NOMO-1 (cell line): Measurements from ENCODE around the gene NVL.
A peak's percentile ranks its signal among the peaks of the same experiment; 100 is the strongest.
"Not testable (repeated sequence)": the region's sequence is repeated elsewhere in the genome, so short reads cannot be mapped to it uniquely, and the experiment has no call there.

Source experiments
- DNase-seq, 2 experiments: peaks; one replicate each; lab custom pipeline; 2025; ENCODE audit not compliant: unreplicated experiment in 2 of 2; lab: John Stamatoyannopoulos, UW

Gene NVL

DNA sequence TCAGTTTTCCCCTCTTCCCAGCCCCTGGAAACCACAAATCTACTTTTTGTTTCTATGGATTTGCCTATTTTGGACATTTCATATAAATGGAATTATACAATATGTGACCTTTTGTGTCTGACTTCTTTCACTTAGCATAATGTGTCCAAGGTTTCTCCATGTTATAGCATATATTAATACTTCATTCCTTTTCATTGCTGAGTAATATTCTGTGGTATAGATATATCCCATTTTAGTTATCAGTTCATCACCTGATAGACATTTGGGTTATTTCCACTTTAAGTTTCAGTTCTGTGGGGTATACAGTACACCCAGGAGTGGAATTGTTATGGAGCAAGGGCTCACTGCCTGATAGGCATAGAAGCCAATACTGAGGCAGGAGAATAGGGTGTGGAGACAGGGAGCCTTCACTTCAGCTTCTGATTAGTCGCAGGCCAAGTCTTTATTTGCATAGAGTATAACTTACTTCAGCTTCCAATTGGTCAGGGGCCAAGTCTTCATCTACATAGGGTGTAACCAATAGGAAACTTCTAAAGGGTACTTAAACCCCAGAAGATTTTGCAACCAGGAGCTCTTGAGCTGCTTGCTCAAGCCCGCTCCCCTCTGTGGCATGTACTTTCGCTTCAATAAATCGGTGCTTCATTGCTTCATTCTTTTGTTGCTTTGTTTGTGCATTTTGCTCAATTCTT lies 8.3 kb upstream of the NVL start:
- DNase-seq: peak; percentile 20 to 22

DNA sequence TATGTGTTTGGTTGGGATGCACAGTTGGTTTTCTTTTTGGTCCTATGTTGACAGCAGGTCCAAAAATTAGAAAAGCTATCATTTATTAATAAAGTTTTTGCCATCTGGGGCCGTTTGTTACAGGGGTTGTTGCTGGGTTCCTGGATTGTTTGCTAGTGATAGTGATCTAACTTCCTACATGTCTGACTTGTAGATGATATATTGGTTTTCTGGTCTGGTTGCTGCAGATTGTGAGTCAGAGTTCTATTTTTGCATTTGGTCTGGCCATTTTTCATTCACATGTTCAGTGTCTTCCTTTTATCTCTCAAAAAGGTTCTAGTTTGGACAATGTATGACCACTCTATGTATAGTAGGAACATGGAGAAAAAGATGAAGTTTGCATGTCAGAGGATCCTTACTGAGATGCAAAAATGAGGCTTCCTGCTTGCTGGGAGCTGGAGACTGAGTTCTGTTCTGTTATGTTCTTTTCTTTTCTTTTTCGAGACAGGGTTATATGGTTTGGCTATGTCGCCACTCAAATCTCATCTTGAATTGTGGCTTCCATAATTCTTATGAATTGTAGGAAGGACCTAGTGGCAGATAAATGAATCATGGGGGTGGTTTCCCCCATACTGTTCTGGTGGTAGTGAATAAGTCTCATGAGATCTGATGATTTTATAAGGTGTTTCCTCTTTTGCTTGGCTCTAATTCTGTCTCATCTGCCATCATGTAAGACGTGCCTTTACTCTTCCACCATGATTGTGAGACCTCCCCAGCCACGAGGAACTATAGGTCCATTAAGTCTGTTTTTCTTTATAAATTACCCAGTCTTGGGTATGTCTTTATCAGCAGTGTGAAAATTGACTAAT lies 4.2 kb upstream of the NVL start:
- peak; percentile 89 to 92 for DNase-seq

DNA sequence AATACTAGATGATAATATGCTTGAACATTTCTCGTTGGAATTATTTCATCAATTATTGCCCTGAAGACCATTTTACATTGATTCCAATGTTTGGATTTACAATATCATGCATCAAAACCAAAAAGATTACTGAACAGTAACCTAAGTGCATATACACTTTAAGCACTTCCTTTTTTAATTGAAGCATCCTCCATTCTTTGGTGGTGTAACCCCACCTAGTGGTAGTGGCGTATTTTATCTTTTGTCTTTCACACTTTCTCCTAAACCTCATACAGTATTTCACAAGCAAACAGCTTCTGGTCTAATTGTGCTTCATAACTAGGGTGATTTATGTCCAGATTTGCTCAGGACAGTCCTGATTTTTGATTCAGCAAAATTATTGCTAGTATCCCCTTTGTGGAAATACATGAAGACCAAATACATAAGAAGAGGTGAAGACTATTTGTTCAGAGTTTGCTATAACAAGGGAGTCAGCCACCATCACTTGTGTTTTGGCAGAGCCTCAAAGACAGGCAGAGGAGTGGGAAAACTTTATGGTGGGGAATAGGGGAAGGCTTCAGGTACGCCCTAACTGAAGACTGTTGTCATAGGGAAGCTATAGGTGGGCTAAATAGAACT lies 3.4 kb upstream of the NVL start:
- DNase-seq: peak; percentile 75 to 92

- DNase-seq: no peak
Observed at GRCh38 chr1:224331824-224332223, 1.9 kb upstream of the NVL start.

- peak in 1 of 2 experiments; percentile 30 for DNase-seq
Observed at GRCh38 chr1:224331326-224331725, 1.4 kb upstream of the NVL start.

GRCh38 chr1:224329484-224329841 lies 509 bp downstream of the NVL start:
- no peak for DNase-seq

- DNase-seq: no peak
Observed at GRCh38 chr1:224328644-224329043, 1.3 kb downstream of the NVL start.

DNA sequence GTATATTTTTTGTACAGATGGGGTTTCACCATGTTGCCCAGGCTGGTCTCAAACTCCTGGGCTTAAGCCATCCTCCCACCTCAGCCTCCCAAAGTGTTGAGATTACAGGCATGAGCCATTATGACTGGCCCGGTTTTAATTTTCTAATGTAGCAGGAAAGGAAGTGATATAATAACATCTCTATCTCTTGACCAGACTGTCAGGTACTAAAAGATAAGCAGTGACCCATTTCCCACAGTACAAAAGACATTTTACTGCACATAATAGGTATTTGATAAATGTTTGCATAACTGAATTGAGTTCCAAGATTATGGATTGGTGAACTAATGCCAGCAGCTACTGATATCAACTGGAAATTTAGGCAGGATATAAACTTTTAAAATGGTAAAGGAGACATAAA lies 4.0 kb downstream of the NVL start:
- no peak for DNase-seq

- DNase-seq: no peak
Observed at GRCh38 chr1:224321706-224322105, 8.3 kb downstream of the NVL start.

DNA sequence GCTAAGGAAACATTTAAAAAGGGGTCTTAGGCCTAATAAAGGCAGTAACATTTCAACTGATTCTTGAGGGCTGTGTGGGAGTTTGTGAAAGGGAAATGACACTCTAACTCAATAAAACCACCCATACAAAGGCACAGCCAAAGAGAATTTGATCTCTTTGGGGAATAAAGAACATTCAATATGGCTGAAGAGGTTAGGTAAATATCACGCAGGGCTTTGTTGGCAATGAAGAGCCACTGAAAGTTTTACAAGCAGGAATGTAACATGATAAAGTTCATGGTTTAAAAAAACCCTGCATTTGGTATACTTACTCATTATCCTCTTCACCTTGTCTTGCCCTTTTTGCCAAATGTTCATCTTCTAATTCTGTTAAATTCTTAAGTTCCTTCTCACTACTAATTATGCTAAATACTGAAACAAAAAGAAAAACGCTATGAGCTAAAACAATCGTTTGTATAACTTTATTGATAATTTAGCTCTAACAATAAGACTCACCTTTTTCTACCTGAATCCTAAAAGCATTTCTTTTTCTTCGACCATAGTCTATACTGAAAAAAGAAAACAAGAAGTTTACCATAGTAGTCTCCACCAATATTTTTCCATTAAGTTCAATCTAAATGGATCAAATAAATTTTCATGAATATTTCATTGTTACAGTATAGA lies 12.5 kb downstream of the NVL start:
- no peak for DNase-seq

GRCh38 chr1:224312025-224312424 lies 17.9 kb downstream of the NVL start:
- DNase-seq: no peak

DNA sequence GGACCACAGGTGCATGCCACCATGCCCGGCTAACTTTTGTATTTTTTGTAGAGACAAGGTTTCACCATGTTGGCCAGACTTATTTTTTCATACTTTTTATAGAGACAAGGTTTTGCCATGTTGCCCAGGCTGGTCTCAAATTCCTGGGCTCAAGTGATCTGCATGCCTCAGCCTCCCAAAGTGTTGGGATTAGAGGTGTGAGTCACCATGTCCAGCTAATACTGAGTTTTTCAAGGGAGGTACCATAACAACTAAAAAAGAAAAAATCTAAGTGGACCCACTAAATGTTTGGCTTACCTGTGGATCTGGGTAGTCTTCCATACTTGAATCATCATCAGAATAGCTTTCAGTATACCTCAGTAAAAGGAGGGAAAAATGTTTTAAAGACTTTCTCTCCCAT lies 18.5 kb downstream of the NVL start:
- DNase-seq: not testable (repeated sequence)

- no peak for DNase-seq
Observed at GRCh38 chr1:224308064-224308463, 21.9 kb downstream of the NVL start.

- DNase-seq: no peak
Observed at GRCh38 chr1:224304767-224305166, 25.2 kb downstream of the NVL start.

- no peak for DNase-seq
Observed at GRCh38 chr1:224302947-224303346, 27.0 kb downstream of the NVL start.

DNA sequence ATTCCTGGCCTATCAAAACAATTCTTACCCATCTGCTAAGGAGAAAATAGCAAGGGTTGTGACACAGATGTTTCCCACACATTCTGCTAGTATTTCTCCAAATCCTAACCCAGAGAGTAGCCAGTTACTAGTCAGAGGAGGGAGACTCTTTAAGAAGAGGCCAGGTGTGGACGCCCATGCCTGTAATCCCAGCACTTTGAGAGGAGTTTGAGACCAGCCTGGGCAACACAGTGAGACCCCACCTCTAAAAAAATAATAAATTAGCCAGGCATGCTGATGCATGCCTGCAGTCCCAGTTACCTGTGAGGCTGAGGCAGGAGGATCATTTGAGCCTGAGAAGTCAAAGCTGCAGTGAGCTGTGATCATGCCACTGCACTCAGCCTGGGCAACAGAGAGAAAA lies 28.6 kb downstream of the NVL start:
- DNase-seq: no peak

DNA sequence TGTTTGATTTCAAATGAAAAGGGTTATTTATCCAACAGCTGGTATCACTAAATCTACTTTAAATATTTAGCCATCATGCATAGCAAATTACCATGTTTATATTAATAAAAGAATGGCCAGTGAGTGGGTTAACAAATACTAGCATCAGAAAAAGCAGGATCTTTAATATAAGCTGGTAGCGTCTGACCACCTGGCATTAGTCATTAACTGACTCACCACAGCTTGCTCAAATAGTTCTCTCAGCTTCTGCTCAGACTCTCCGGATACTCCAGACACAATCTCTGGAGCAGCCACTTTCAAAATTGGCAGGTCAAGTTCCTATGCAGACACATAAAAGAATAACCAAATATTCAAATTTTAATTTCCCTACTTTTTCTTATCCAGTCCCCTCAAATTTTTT lies 29.6 kb downstream of the NVL start:
- DNase-seq: peak in 1 of 2 experiments; percentile 19

DNA sequence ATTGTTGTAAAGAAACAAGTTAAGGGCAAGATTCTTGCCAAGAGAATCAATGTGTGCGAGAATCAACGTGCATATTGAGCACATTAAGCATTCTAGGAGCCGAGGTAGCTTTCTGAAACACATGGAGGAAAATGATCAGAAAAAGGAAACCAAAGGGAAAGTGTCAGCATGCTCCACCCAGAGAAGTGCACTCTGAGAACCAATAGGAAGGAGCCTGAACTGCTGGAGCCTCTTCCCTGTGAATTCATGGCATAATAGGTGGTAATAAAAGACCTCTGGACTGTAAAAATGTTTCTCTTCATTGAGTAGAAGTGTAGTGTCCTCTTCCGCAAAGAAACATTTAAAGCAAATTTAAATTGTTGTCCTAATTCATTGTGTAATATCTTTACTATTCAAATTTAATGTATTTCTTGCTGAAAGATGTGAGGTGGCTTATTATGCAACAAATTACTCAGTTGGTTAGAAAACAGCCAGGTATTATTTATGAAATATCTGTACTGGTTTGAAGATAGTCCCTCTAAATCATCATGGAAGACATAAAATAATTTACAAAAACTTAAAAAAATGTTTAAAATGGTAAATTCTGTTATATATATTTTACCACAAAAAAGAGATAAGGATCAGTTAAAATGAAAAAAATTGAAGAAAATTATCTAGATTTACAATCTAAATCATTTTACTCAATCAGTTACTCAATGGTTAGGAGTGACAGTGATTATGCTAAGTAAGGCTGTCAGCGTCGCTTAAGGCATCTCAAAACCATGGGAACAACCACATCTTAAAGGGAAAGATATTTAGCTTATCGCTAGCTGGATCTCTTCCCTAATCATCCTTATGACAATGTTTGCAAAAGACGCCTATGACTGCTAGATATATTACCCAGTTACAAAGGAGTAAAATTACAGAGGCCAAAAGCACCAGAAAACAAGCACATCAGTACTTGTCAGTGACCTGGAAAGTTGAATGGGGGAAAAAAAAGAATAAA lies 31.3 kb downstream of the NVL start:
- DNase-seq: no peak

DNA sequence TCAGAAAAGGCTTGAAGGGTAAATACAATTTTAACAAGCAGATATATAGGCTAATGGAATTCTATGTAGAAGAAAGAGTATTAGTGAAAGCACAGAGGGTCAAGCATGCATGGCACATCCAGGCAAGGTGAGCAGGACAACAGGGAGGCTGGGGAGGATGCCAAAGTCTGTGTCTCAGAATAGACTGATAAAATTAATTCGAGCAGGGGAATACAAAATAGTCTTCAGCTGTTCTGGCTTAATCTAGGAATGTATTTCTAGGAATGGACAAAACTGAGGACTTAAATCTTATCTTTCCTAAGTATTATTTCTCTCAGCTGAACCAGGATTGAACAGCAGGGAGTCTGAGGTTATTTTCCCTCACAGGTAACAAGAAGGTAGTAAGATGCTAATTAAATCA lies 35.2 kb downstream of the NVL start:
- no peak for DNase-seq

- DNase-seq: no peak
Observed at GRCh38 chr1:224292419-224292818, 37.6 kb downstream of the NVL start.
